Lower leg skin (tissue), 4 donors: ENCODE results near the gene TMEM125. TPM values are rescaled to one million over a fixed set of nuclear protein-coding genes. Genes with fewer than 3 reads are reported as not detected.

ENCODE experiments used
- total RNA-seq, 4 donors: library from RNA; depleted of rRNA; stranded (reverse); fragments of >200 nt; gene quantifications; one replicate each; pipeline ENCODE4 v1.1.0, GENCODE V29; 2016

TMEM125 gene
- total RNA-seq, 4 donors from 2014 or later: 13.6 to 34.5 (median 19.0) TPM

Other genes starting within 250 kb of the TMEM125 start
- 10 to 100 TPM; 25.2 to 57.2 (median 43.0) TPM for gene EBNA1BP2, start 97.7 kb upstream of the TMEM125 start, total RNA-seq
- under 1 TPM; 0.19 to 0.38 (median 0.24) TPM for gene CFAP57, start 97.7 kb upstream of the TMEM125 start, total RNA-seq
- gene C1orf210, start 15.6 kb downstream of the TMEM125 start, total RNA-seq: 10 to 100 TPM; 16.1 to 28.2 (median 25.4) TPM
- gene TIE1, start 31.0 kb downstream of the TMEM125 start, total RNA-seq: 10 to 100 TPM in 2 of 4 donors, 1 to 10 TPM in 2; 8.8 to 23.3 (median 10.9) TPM
- under 1 TPM in 1 of 4 donors, not detected in 3; 0.15 TPM for gene MPL, start 67.8 kb downstream of the TMEM125 start, total RNA-seq
- 10 to 100 TPM in 1 of 4 donors, 1 to 10 TPM in 3; 2.7 to 12.1 (median 6.5) TPM for gene CDC20, start 89.0 kb downstream of the TMEM125 start, total RNA-seq
- gene ELOVL1, start 98.0 kb downstream of the TMEM125 start, total RNA-seq: 100 to 1,000 TPM; 359 to 592 (median 401) TPM
- gene MED8, start 119.8 kb downstream of the TMEM125 start, total RNA-seq: 10 to 100 TPM; 43.6 to 58.4 (median 50.8) TPM
- 10 to 100 TPM; 33.2 to 75.3 (median 42.0) TPM for gene SZT2, start 119.9 kb downstream of the TMEM125 start, total RNA-seq
- gene HYI, start 183.9 kb downstream of the TMEM125 start, total RNA-seq: 10 to 100 TPM; 35.5 to 39.4 (median 38.0) TPM